ENCODE measurements around the gene DNAH8. TPM values are rescaled to one million over a fixed set of nuclear protein-coding genes. Genes with fewer than 3 reads are reported as not detected.
A peak's percentile ranks its signal among the peaks of the same experiment; 100 is the strongest.

The DNAH8 gene
- total and polyA plus RNA-seq, 11 donors = 0.02 to 0.50 (median 0.02) TPM; not detected in 8

GRCh38 chr6:38708496-38708895 lies 6.6 kb upstream of the DNAH8 start:
- H3K27ac ChIP-seq = no peak overlapping the region
- no peaks in the 10 kb centered on the region for H3K36me3 ChIP-seq
- peaks cover 0 to under 1% (median 0%) of the 10 kb centered on the region in 12 donors for H3K4me1 ChIP-seq
- H3K27me3 ChIP-seq = peaks cover 0 to 10% (median 3%) of the 10 kb centered on the region in 9 donors
- DNase-seq (no peak), ATAC-seq (no peak)
- H3K4me3 ChIP-seq = no peak overlapping the region
- TF ChIP-seq CTCF (IDR thresholded peaks at IDR 0.05) (no peak), POLR2A (IDR thresholded peaks at IDR 0.05) (no peak)
- intact Hi-C loops (cut with DNase I) = loop anchor here in 1 of 10 donors (10.0 kb wide), 1 partner anchor 406 kb away; the partner anchor contains the start of gene SAYSD1
- WGBS, 4 donors = 44 to 65% (median 62%) methylated on average over 2 of the region's 2 CpGs
- no peaks in the 10 kb centered on the region for H3K9me3 ChIP-seq

DNA sequence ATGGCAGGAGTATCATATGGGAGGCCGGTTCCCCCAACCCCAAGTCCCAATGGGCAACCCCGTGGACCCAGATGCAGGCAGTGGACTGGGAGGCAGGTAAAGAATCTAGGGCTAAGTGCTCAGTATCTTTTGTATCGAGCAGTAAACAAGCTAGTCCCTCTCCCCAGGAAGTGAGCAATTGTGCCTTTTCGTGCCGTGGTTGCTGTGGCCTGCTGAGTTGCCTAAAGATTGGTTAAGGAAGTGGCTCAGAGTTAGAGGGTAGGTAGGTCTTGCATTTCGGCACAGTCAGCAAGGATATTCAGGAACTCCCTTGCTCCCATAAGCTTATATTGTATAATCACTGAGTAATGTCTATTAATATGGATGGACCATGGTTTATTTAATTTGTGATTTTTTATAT lies 1.3 kb upstream of the DNAH8 start:
- DNase-seq (no peak), ATAC-seq (no peak)
- no peak overlapping the region for H3K27ac ChIP-seq
- intact Hi-C loops (cut with DNase I) = no loop called here
- peaks cover 3 to 52% (median 16%) of the 10 kb centered on the region in 9 donors for H3K27me3 ChIP-seq
- no peak overlapping the region for H3K4me3 ChIP-seq
- 61 to 65% (median 62%) methylated on average over 6 of the region's 6 CpGs for WGBS, 4 donors
- no peaks in the 10 kb centered on the region for H3K36me3 ChIP-seq
- TF ChIP-seq CTCF (IDR thresholded peaks at IDR 0.05) = no peak
- TF ChIP-seq POLR2A (IDR thresholded peaks at IDR 0.05) = no peak
- H3K9me3 ChIP-seq = no peaks in the 10 kb centered on the region
- H3K4me1 ChIP-seq = peaks cover 0 to 9% (median 5%) of the 10 kb centered on the region in 12 donors

- H3K9me3 ChIP-seq = no peaks in the 10 kb centered on the region
- no peak for DNase-seq
- H3K4me1 ChIP-seq = peaks cover 0 to 9% (median 5%) of the 10 kb centered on the region in 12 donors
- H3K4me3 ChIP-seq = peak overlapping the region in 10 of 12 donors; percentile 16 to 53 (median 36)
- ATAC-seq = no peak
- intact Hi-C loops (cut with DNase I) = no loop called here
- WGBS, 4 donors = 37 to 53% (median 39%) methylated on average over 4 of the region's 4 CpGs
- no peak for TF ChIP-seq CTCF (IDR thresholded peaks at IDR 0.05)
- TF ChIP-seq POLR2A (IDR thresholded peaks at IDR 0.05) = no peak
- H3K27ac ChIP-seq = no peak overlapping the region
- H3K36me3 ChIP-seq = no peaks in the 10 kb centered on the region
- peaks cover 3 to 58% (median 16%) of the 10 kb centered on the region in 9 donors for H3K27me3 ChIP-seq
Observed at GRCh38 chr6:38714239-38715015, 684 bp upstream of the DNAH8 start.

DNA sequence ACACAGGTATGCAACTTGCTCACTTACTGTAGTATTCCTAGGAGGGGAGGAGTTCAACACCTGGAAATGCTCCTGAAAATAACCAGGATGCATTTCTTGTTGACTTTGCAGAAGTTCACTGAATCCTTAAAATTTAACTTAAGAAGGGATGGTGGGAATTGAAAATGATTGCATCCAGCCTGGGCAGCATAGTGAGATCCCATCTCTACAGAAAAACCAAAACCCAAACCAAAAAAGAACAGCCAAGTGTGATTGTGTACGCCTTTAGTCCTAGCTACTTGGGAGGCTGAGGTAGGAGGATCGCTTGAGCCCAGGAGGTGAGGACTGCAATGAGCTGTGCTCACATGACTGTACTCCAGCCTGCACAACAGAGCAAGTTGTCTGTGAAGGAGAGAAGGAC lies 1.7 kb downstream of the DNAH8 start:
- 94 to 98% (median 96%) methylated on average over 2 of the region's 2 CpGs for WGBS, 4 donors
- H3K4me1 ChIP-seq = peaks cover 0 to 9% (median 5%) of the 10 kb centered on the region in 12 donors
- H3K27me3 ChIP-seq = peaks cover 3 to 68% (median 16%) of the 10 kb centered on the region in 9 donors
- peaks cover 0 to 5% (median 0%) of the 10 kb centered on the region in 12 donors for H3K9me3 ChIP-seq
- H3K4me3 ChIP-seq = no peak overlapping the region
- DNase-seq (no peak), ATAC-seq (no peak)
- intact Hi-C loops (cut with DNase I) = no loop called here
- TF ChIP-seq POLR2A (IDR thresholded peaks at IDR 0.05) (no peak), CTCF (IDR thresholded peaks at IDR 0.05) (no peak)
- no peak overlapping the region for H3K27ac ChIP-seq
- H3K36me3 ChIP-seq = no peaks in the 10 kb centered on the region
